Esophagus muscularis mucosa (tissue), 4 donors: Measurements from ENCODE around the gene EGFL7. TPM values are rescaled to one million over a fixed set of nuclear protein-coding genes. Genes with fewer than 3 reads are reported as not detected.

ENCODE experiments used
- DNase-seq: peaks from one replicate; pipeline ENCODE4 v3.0.0-alpha.2; 2017; ENCODE audit errors: extremely low spot score
- H3K27ac ChIP-seq, 4 donors: fragments of 200-600 bp; sonication (generic); replicated peaks in 1 of 4; 1 replicate in 3 of 4; 2 replicates in 1 of 4; pipeline ENCODE4 v1.5.1; 2016 to 2019; ENCODE audit warnings: mild to moderate bottlenecking in 1 of 4
- H3K27me3 ChIP-seq, 4 donors: fragments of 200-600 bp; sonication (generic); one replicate each; pipeline versions ENCODE4 v1.5.1 to v1.6.0; 2016 to 2019
- H3K36me3 ChIP-seq, 4 donors: fragments of 200-600 bp; sonication (generic); one replicate each; pipeline ENCODE4 v1.5.1; 2016 to 2019
- H3K4me1 ChIP-seq, 4 donors: fragments of 200-600 bp; sonication (generic); one replicate each; pipeline ENCODE4 v1.5.1; 2016 to 2019
- H3K4me3 ChIP-seq, 4 donors: fragments of 200-600 bp; sonication (generic); 1 replicate in 2 of 4; 2 replicates in 2 of 4; pipeline ENCODE4 v1.5.1; 2016 to 2019; ENCODE audit warnings: mild to moderate bottlenecking in 4 of 4, moderate library complexity in 1 of 4
- H3K9me3 ChIP-seq, 4 donors: fragments of 200-600 bp; sonication (generic); 1 replicate in 3 of 4; 2 replicates in 1 of 4; pipeline ENCODE4 v1.5.1; 2016 to 2019
- EP300 ChIP-seq: sonication (generic); formaldehyde crosslinking; IDR thresholded peaks from one replicate; pipeline ENCODE4 v1.6.1; 2017; ENCODE audit warnings: antibody characterized with exemption
- POLR2A ChIP-seq: fragments of 450-650 bp; IDR thresholded peaks from one replicate; pipeline ENCODE4 v1.6.1; 2017; ENCODE audit warnings: antibody characterized with exemption, moderate library complexity, mild to moderate bottlenecking, low read depth
- POLR2AphosphoS5 ChIP-seq, 2 donors: sonication (generic); formaldehyde crosslinking; IDR thresholded peaks; one replicate each; pipeline ENCODE4 v1.6.1; 2017; ENCODE audit warnings: antibody characterized with exemption in 2 of 2
- WGBS: methylation state at CpG from one replicate; pipeline ENCODE4 v1.1.5; 2018; 5-methylcytosine and 5-hydroxymethylcytosine counted together
- intact Hi-C: fragments of 100-400 bp; cut with DNase I; formaldehyde crosslinking; loops from one replicate; pipeline ENCODE4 v1.15.1; 2023
- total RNA-seq, 4 donors: library from RNA; depleted of rRNA; stranded (reverse); fragments of >200 nt; gene quantifications; one replicate each; pipeline versions ENCODE4 v1.1.0 to v1.2.1, GENCODE V29; 2016
- TF ChIP-seq, protein P1 (sequence below), 3 experiments: fragments of 200-600 bp in 2 of 3; fragments of 450-650 bp in 1 of 3; sonication (generic) in 2 of 3; IDR thresholded peaks; one replicate each; pipeline ENCODE4 v1.5.1; 2017 to 2019; ENCODE audit warnings: antibody characterized with exemption in 3 of 3, mild to moderate bottlenecking in 2 of 3, moderate library complexity in 1 of 3

EGFL7 gene
- total RNA-seq, 4 donors from 2014 or later = 33.2 to 134 (median 78.7) TPM

DNA sequence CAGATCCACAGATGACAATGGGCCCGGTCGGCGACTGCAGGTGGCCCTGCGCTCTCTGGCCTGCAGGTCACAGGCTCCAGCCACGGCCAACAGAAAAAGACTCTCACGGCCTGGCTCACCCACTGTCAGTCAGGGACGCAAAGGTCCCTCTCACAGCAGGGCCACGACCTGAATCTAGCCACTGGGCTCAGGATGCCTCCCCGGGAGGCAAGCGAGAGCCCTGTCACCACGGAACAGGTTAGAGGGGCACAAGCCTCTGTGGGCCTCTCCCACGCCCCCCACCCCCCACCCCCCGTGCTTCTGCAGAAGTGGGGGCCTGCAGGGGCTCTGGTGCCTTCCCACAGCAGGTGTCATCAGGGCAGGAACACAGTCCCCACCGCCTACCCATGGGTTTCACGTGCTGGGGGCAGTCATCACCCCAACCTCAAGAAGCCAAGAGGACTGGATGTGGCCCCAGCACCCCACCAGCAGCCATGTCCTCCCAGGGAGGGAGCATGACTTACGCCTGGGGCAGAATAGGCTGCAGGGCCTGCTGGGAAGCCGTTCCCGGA, 17.3 kb upstream of the EGFL7 start:
- no peaks in the 10 kb centered on the region for H3K9me3 ChIP-seq
- DNase-seq = no peak
- H3K4me1 ChIP-seq = peaks cover 22 to 33% (median 29%) of the 10 kb centered on the region in 4 donors
- TF ChIP-seq POLR2A (no peak), EP300 (no peak), POLR2AphosphoS5 (IDR thresholded peaks at IDR 0.05) (no peak)
- TF ChIP-seq, protein P1, sequence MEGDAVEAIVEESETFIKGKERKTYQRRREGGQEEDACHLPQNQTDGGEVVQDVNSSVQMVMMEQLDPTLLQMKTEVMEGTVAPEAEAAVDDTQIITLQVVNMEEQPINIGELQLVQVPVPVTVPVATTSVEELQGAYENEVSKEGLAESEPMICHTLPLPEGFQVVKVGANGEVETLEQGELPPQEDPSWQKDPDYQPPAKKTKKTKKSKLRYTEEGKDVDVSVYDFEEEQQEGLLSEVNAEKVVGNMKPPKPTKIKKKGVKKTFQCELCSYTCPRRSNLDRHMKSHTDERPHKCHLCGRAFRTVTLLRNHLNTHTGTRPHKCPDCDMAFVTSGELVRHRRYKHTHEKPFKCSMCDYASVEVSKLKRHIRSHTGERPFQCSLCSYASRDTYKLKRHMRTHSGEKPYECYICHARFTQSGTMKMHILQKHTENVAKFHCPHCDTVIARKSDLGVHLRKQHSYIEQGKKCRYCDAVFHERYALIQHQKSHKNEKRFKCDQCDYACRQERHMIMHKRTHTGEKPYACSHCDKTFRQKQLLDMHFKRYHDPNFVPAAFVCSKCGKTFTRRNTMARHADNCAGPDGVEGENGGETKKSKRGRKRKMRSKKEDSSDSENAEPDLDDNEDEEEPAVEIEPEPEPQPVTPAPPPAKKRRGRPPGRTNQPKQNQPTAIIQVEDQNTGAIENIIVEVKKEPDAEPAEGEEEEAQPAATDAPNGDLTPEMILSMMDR (IDR thresholded peaks at IDR 0.05) = no peak
- 59% methylated on average over 6 of the region's 18 CpGs for WGBS
- peak overlapping the region; percentile 59 to 81 (median 66) for H3K27ac ChIP-seq
- intact Hi-C loops = no loop called here
- no peaks in the 10 kb centered on the region for H3K36me3 ChIP-seq
- H3K27me3 ChIP-seq = peaks cover 0 to 45% (median 21%) of the 10 kb centered on the region in 4 donors
- peak overlapping the region; percentile 35 to 48 (median 36) for H3K4me3 ChIP-seq

DNA sequence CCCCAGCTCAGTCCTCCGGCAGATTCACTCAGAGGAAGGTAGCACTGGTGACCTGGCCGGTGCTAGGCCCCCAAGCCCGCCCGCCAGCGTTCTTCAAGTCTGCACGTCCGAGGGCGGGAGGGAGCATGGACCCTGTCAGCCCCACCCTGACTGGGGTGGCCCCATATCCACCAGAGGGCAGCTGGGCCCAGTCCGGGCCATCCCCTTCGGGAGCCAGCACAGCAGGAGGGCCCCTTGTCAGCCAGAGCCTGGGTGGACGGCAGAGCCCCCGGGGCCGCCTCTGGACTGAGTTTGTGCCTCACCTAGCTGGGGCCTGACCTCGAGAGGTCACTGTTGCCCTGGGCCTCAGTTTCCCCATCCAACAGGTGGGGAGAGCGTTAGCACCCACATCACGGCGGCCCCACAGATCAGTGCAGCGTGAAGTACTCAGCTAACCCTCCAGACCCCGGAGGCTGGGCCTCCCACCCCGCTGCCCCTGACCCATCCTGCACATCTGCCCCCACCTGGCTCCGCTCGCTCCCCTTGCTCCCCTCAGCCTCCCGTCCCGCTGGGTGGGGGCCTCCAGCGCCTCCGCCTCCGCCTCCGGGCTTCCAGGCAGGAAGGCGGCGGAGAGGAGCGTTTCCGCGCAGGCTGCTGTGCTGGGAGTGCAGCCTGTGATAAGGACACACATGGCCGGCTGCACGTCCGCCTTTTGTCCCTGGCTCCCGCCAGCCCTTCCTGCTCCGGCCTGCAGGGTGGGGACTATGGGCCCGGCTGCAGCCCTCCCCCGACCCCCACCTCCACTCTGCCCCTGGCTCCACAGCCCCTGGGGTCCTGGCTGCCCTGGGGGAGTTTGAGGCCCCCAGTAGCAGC, 16.6 kb upstream of the EGFL7 start:
- DNase-seq = no peak
- intact Hi-C loops = no loop called here
- H3K36me3 ChIP-seq = no peaks in the 10 kb centered on the region
- H3K9me3 ChIP-seq = no peaks in the 10 kb centered on the region
- WGBS = 42% methylated on average over 30 of the region's 40 CpGs
- TF ChIP-seq EP300 = peak; percentile 52
- no peak for TF ChIP-seq POLR2A
- TF ChIP-seq, protein P1 (IDR thresholded peaks at IDR 0.05) = peak in 1 of 3 experiments; percentile 11
- TF ChIP-seq POLR2AphosphoS5 (IDR thresholded peaks at IDR 0.05) = peak; percentile 70 to 77
- H3K27ac ChIP-seq = peak overlapping the region; percentile 59 to 81 (median 66)
- H3K27me3 ChIP-seq = peaks cover 0 to 45% (median 21%) of the 10 kb centered on the region in 4 donors
- peak overlapping the region; percentile 35 to 51 (median 36) for H3K4me3 ChIP-seq
- H3K4me1 ChIP-seq = peaks cover 20 to 33% (median 29%) of the 10 kb centered on the region in 4 donors

DNA sequence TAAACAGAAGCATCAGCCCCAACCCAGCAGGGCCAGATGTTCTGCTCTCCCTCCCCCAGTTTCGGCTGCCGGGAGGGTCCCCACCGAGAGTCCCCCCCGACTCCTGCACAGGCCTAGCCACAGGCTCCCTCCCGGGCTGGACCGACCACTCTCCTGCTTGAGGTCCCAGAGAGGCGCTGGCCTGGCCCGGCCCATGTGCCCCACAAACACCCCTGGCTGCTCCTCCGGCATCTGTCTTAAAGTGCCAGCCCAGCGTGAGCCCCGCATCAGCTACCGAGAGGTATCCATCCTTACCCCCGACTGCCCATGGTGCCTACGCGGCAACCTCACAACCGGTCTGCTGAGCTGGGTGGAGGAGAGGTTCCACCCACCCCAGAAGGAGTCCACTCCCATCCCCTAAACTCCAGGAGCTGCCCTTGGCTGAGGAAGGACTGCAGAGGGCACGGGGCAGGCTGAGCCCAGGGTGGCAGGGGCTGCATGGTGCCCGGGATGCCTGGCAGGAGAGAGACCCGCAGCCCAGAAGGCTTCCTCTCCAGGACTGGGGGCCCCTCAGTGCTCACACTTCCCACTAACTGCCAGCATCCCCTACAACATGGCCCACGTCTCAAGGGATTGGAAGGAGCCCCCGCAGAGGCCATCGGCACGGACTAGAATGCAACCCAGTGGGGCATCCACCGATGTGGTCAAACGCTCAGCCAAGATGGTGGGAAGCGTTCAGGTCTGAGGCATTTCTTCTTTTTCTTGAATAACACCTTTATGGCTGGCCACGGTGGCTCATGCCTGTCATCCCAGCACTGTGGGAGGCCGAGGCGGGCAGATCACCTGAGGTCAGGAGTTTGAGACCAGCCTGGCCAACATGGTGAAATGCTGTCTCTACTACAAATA, 15.6 kb upstream of the EGFL7 start:
- Histone ChIP-seq H3K27me3 (peaks cover 0 to 45% (median 21%) of the 10 kb centered on the region in 4 donors), H3K9me3 (no peaks in the 10 kb centered on the region), H3K4me1 (peaks cover 17 to 33% (median 26%) of the 10 kb centered on the region in 4 donors), H3K27ac (peak overlapping the region in 3 of 4 donors; percentile 60 to 81 (median 73)), H3K36me3 (no peaks in the 10 kb centered on the region), H3K4me3 (peak overlapping the region; percentile 35 to 51 (median 36))
- no peak for TF ChIP-seq POLR2A
- TF ChIP-seq EP300 = no peak
- TF ChIP-seq, protein P1 (IDR thresholded peaks at IDR 0.05) = no peak
- no peak for TF ChIP-seq POLR2AphosphoS5 (IDR thresholded peaks at IDR 0.05)
- intact Hi-C loops = no loop called here
- 71% methylated on average over 21 of the region's 29 CpGs for WGBS
- no peak for DNase-seq

DNA sequence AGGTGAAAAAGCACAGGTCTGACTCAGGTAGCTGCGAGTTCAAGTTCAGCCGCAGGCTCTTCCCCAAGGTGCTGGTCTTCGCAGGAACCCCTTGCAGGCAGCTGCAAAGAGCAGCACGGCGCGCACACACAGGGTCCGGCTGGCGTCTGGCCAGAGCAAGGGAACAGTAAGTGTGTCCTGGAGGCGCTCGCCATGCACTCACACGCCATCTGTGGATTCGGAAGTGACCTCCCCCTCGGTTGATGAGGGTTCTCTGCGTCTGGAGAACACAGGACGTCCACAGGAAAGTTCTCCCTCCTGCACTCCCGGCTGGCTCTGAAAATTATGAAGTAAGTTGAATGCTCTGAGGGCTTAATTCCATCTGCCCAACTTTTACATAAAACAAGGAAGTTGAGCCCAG, 14.0 kb upstream of the EGFL7 start:
- Histone ChIP-seq H3K9me3 (no peaks in the 10 kb centered on the region), H3K4me1 (peaks cover 17 to 36% (median 26%) of the 10 kb centered on the region in 4 donors), H3K4me3 (peak overlapping the region in 1 of 4 donors; percentile 16), H3K27ac (peak overlapping the region in 3 of 4 donors; percentile 31 to 62 (median 55)), H3K36me3 (no peaks in the 10 kb centered on the region), H3K27me3 (peaks cover 0 to 44% (median 21%) of the 10 kb centered on the region in 4 donors)
- intact Hi-C loops = no loop called here
- DNase-seq = no peak
- peak; percentile 45 to 50 for TF ChIP-seq POLR2AphosphoS5 (IDR thresholded peaks at IDR 0.05)
- no peak for TF ChIP-seq POLR2A
- 49% methylated on average over 10 of the region's 16 CpGs for WGBS
